PC-3 (cell line): Measurements from ENCODE around the gene PPP6R1.

Experiments
- EZH2 ChIP-seq: fragments of 300-600 bp; sonication (generic); IDR thresholded peaks from one replicate; pipeline ENCODE4 v1.6.1; 2017; ENCODE audit warnings: antibody characterized with exemption, mild to moderate bottlenecking, low read length; ENCODE audit not compliant: unreplicated experiment
- TF ChIP-seq, protein P1 (sequence below): fragments of 300-600 bp; sonication (generic); conservative IDR thresholded peaks from 2 replicates; pipeline ENCODE4 v1.5.1; 2017; ENCODE audit warnings: antibody characterized with exemption, low read depth, mild to moderate bottlenecking, low read length

DNA sequence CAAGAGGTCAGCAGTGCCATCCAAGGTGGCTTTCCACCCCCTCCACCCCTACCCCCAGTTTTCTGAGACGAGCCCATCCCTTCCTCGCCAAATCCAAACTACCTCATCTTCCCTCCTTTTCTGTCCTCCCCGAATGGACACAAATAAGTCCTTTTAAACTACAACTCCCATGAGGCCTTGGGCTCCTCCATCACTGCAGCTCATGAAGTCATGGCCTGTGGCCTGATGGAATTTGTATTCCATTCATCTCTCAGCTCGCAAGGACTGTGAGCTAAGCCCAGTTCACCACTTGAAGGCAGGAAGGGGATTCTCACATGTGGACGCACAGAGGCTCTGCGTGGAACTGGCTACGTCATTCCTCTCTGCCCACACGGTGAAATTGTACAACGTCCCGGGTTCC is 62.0 kb downstream of the PPP6R1 start:
- TF ChIP-seq, protein P1, sequence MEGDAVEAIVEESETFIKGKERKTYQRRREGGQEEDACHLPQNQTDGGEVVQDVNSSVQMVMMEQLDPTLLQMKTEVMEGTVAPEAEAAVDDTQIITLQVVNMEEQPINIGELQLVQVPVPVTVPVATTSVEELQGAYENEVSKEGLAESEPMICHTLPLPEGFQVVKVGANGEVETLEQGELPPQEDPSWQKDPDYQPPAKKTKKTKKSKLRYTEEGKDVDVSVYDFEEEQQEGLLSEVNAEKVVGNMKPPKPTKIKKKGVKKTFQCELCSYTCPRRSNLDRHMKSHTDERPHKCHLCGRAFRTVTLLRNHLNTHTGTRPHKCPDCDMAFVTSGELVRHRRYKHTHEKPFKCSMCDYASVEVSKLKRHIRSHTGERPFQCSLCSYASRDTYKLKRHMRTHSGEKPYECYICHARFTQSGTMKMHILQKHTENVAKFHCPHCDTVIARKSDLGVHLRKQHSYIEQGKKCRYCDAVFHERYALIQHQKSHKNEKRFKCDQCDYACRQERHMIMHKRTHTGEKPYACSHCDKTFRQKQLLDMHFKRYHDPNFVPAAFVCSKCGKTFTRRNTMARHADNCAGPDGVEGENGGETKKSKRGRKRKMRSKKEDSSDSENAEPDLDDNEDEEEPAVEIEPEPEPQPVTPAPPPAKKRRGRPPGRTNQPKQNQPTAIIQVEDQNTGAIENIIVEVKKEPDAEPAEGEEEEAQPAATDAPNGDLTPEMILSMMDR: no peak
- TF ChIP-seq EZH2: no peak
